Renal pelvis (tissue), 4 donors: ENCODE results near the gene FAM20C. TPM values are rescaled to one million over a fixed set of nuclear protein-coding genes. Genes with fewer than 3 reads are reported as not detected.
"Not testable (repeated sequence)": the region's sequence is repeated elsewhere in the genome, so short reads cannot be mapped to it uniquely, and the experiment has no call there.

Source experiments
- DNase-seq: peaks from one replicate; pipeline ENCODE4 v3.0.0-alpha.2; 2013
- polyA plus RNA-seq, 3 donors: library from polyadenylated mRNA; unstranded; fragments of 120-200 nt; gene quantifications; one replicate each; pipeline ENCODE4 v1.2.1, GENCODE V29; 2013; ENCODE audit not compliant: insufficient read length in 3 of 3

FAM20C gene
- polyA plus RNA-seq, 3 donors, result 65.7 to 74.8 (median 74.8) TPM

- no peak for DNase-seq
These were observed 62.7 kb downstream of the FAM20C start for GRCh38 chr7:255038-255435.

- DNase-seq, result no peak
These were observed 63.5 kb downstream of the FAM20C start for GRCh38 chr7:255721-256361.

- DNase-seq, result no peak
These were observed 64.1 kb downstream of the FAM20C start for GRCh38 chr7:256461-256940.

- no peak for DNase-seq
These were observed 64.7 kb downstream of the FAM20C start for GRCh38 chr7:256981-257646.

- no peak for DNase-seq
These were observed 65.2 kb downstream of the FAM20C start for GRCh38 chr7:257647-257992.

GRCh38 chr7:258476-259190, 66.3 kb downstream of the FAM20C start:
- DNase-seq, result no peak

- DNase-seq, result no peak
These were observed 66.8 kb downstream of the FAM20C start for GRCh38 chr7:259191-259505.

- DNase-seq, result no peak
These were observed 67.5 kb downstream of the FAM20C start for GRCh38 chr7:259751-260405.

- no peak for DNase-seq
These were observed 68.3 kb downstream of the FAM20C start for GRCh38 chr7:260441-261281.

- no peak for DNase-seq
These were observed 69.2 kb downstream of the FAM20C start for GRCh38 chr7:261341-262250.

- no peak for DNase-seq
These were observed 69.8 kb downstream of the FAM20C start for GRCh38 chr7:262251-262572.

GRCh38 chr7:262631-263311, 70.4 kb downstream of the FAM20C start:
- DNase-seq, result not testable (repeated sequence)

GRCh38 chr7:263483-264351, 71.3 kb downstream of the FAM20C start:
- not testable (repeated sequence) for DNase-seq

GRCh38 chr7:264541-265191, 72.3 kb downstream of the FAM20C start:
- DNase-seq, result no peak

GRCh38 chr7:265192-265997, 73.0 kb downstream of the FAM20C start:
- no peak for DNase-seq

GRCh38 chr7:265998-266850, 73.9 kb downstream of the FAM20C start:
- DNase-seq, result no peak
